ENCODE data around the gene MDP1. TPM values are rescaled to one million over a fixed set of nuclear protein-coding genes. Genes with fewer than 3 reads are reported as not detected.

Gene MDP1
- total RNA-seq, 1 experiment from 2014 or later = 18.8 TPM

GRCh38 chr14:24262821-24263733, 47.2 kb upstream of the MDP1 start, which contains the start of gene TGM1:
TGM1 (minus strand) TSS chr14:24263177; CDS start chr14:24262352, 825 bp downstream.
- no peak within 1 kb of the TSS for H2BK15ac ChIP-seq (ENCODE audit: low read depth, low read length)
- no peak within 1 kb of the TSS for H3K4me3 Mint-ChIP-seq
- H3K27ac ChIP-seq (ENCODE audit: insufficient read length, low read depth, low read length) = no peak within 1 kb of the TSS
- H2BK20ac ChIP-seq (ENCODE audit: low read depth, low read length, poor library complexity, severe bottlenecking) = no peak within 1 kb of the TSS
- no peak within 1 kb of the TSS for H2BK5ac ChIP-seq (ENCODE audit: insufficient read length, low read length)
- H4K91ac ChIP-seq (ENCODE audit: insufficient read length, low read depth, low read length) = no peak within 1 kb of the TSS
- no peak within 1 kb of the TSS for H3K4ac ChIP-seq (ENCODE audit: low read depth, low read length)
- no peak within 1 kb of the TSS; the same call in 1 of the 2 replicates for H3K14ac ChIP-seq (ENCODE audit: insufficient read depth, low read length)
- no peak within 1 kb of the TSS for H3K23ac ChIP-seq (ENCODE audit: insufficient read length, low read depth, low read length)
- no peak within 1 kb of the TSS for H2BK12ac ChIP-seq (ENCODE audit: insufficient read length, low read depth, low read length)
- no peak within 1 kb of the TSS for H2BK120ac ChIP-seq (ENCODE audit: low read depth, low read length, poor library complexity, severe bottlenecking)
- H3K9me3 ChIP-seq (ENCODE audit: control insufficient read depth, low read depth, low read length) = no peaks in the 10 kb centered on the region
- no peaks in the 10 kb centered on the region for H3K27me3 ChIP-seq (ENCODE audit: insufficient read depth, low read length)
- H3K18ac ChIP-seq (ENCODE audit: insufficient read length, low read depth, low read length) = no peak within 1 kb of the TSS
- DNase-seq = no peak
- no CpG with 5 or more reads among the region's 14 CpGs for WGBS (ENCODE audit: extremely low coverage, insufficient read length, low lambda C conversion rate)
- H4K20me1 ChIP-seq (ENCODE audit: control insufficient read depth, insufficient read depth, insufficient read length) = no peaks in the 10 kb centered on the region
- H3K9ac ChIP-seq (ENCODE audit: extremely low read depth, insufficient read length, low read length) = no peak within 1 kb of the TSS
- H3T11ph ChIP-seq (ENCODE audit: low read length) = no peak within 1 kb of the TSS
- H3K56ac ChIP-seq (ENCODE audit: insufficient read length, low read depth, low read length) = no peak within 1 kb of the TSS
- no peak within 1 kb of the TSS for H3K4me2 ChIP-seq (ENCODE audit: insufficient read depth, insufficient read length, low read length)
- H3K36me3 Mint-ChIP-seq (ENCODE audit: insufficient read depth in 1 of 3, low read depth in 3 of 3) = peaks cover 3 to 17% (median 14%) of the 10 kb centered on the region in 3 experiments; a peak in 5 of 7 replicates
- H2AFZ ChIP-seq (ENCODE audit: low read length) = no peak within 1 kb of the TSS
- H3K79me1 ChIP-seq (ENCODE audit: insufficient read depth, low read depth, low read length, poor library complexity, severe bottlenecking) = no peaks in the 10 kb centered on the region
- H3K79me2 ChIP-seq (ENCODE audit: insufficient read depth, low read length) = no peaks in the 10 kb centered on the region
- H3K27ac Mint-ChIP-seq = peak within 1 kb of the TSS in 1 of 3 experiments; percentile 36; a peak in 3 of 7 replicates
- no peak within 1 kb of the TSS for H4K5ac ChIP-seq (ENCODE audit: insufficient read length, low read depth, low read length)
- no peak within 1 kb of the TSS for H2AK5ac ChIP-seq (ENCODE audit: insufficient read length, low read length)
- no peak within 1 kb of the TSS for H4K8ac ChIP-seq (replicated peaks; ENCODE audit: insufficient read length, low read depth, low read length)
- no peaks in the 10 kb centered on the region for H3K23me2 ChIP-seq (ENCODE audit: insufficient read length, low read depth, low read length, poor library complexity, severe bottlenecking)
- H3K27me3 Mint-ChIP-seq (ENCODE audit: low read depth) = no peaks in the 10 kb centered on the region; the same call in 1 of the 2 replicates
- H3K9me3 Mint-ChIP-seq = no peaks in the 10 kb centered on the region
- no peaks in the 10 kb centered on the region; a peak in 2 of 4 replicates for H3K4me1 Mint-ChIP-seq
- H3K4me1 ChIP-seq (ENCODE audit: insufficient read depth, low read length) = no peaks in the 10 kb centered on the region
- TF ChIP-seq, protein P1, sequence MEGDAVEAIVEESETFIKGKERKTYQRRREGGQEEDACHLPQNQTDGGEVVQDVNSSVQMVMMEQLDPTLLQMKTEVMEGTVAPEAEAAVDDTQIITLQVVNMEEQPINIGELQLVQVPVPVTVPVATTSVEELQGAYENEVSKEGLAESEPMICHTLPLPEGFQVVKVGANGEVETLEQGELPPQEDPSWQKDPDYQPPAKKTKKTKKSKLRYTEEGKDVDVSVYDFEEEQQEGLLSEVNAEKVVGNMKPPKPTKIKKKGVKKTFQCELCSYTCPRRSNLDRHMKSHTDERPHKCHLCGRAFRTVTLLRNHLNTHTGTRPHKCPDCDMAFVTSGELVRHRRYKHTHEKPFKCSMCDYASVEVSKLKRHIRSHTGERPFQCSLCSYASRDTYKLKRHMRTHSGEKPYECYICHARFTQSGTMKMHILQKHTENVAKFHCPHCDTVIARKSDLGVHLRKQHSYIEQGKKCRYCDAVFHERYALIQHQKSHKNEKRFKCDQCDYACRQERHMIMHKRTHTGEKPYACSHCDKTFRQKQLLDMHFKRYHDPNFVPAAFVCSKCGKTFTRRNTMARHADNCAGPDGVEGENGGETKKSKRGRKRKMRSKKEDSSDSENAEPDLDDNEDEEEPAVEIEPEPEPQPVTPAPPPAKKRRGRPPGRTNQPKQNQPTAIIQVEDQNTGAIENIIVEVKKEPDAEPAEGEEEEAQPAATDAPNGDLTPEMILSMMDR (conservative IDR thresholded peaks at IDR 0.05) = no peak
